ENCODE results near the gene USP32.

- TF ChIP-seq CTCF (IDR thresholded peaks at IDR 0.05) (no peak), POLR2A (IDR thresholded peaks at IDR 0.05) (no peak)
Observed at GRCh38 chr17:60145006-60145935, 246.7 kb downstream of the USP32 start.
